ENCODE results near the gene FCN3. TPM values are rescaled to one million over a fixed set of nuclear protein-coding genes. Genes with fewer than 3 reads are reported as not detected.

Gene FCN3
- total RNA-seq, 4 donors from 2014 or later: 2.9 to 16.6 (median 10.5) TPM

- peaks cover 37 to 50% (median 42%) of the 10 kb centered on the region in 4 donors for H3K4me1 ChIP-seq
- no peak for DNase-seq (ENCODE audit: extremely low spot score)
- H3K9me3 ChIP-seq: no peaks in the 10 kb centered on the region
- TF ChIP-seq POLR2A (IDR thresholded peaks at IDR 0.05; ENCODE audit: low read depth) (no peak), CTCF (IDR thresholded peaks at IDR 0.05) (no peak), POLR2AphosphoS5 (IDR thresholded peaks at IDR 0.05) (no peak), EP300 (IDR thresholded peaks at IDR 0.05) (no peak)
- H3K4me3 ChIP-seq: no peak overlapping the region
- WGBS: 100% methylated on average over 1 of the region's 1 CpG
- H3K36me3 ChIP-seq: peaks cover 73 to 99% (median 82%) of the 10 kb centered on the region in 4 donors
- peak overlapping the region in 2 of 4 donors; percentile 14 to 16 for H3K27ac ChIP-seq (replicated peaks in 1 of 4)
- H3K27me3 ChIP-seq: no peaks in the 10 kb centered on the region
- intact Hi-C loops (cut with DNase I): no loop called here
Observed at GRCh38 chr1:27414091-27414490, 39.5 kb upstream of the FCN3 start.

GRCh38 chr1:27413004-27413403 lies 38.4 kb upstream of the FCN3 start:
- intact Hi-C loops (cut with DNase I): no loop called here
- Histone ChIP-seq H3K4me1 (peaks cover 26 to 40% (median 31%) of the 10 kb centered on the region in 4 donors), H3K36me3 (peaks cover 76 to 100% (median 92%) of the 10 kb centered on the region in 4 donors), H3K27ac (replicated peaks in 1 of 4) (no peak overlapping the region), H3K9me3 (no peaks in the 10 kb centered on the region), H3K4me3 (no peak overlapping the region), H3K27me3 (no peaks in the 10 kb centered on the region)
- DNase-seq (ENCODE audit: extremely low spot score): no peak
- WGBS: 89% methylated on average over 3 of the region's 4 CpGs
- no peak for TF ChIP-seq EP300 (IDR thresholded peaks at IDR 0.05)
- TF ChIP-seq CTCF (IDR thresholded peaks at IDR 0.05): no peak
- TF ChIP-seq POLR2A (IDR thresholded peaks at IDR 0.05; ENCODE audit: low read depth): no peak
- TF ChIP-seq POLR2AphosphoS5 (IDR thresholded peaks at IDR 0.05): no peak

- no peak for TF ChIP-seq EP300 (IDR thresholded peaks at IDR 0.05)
- TF ChIP-seq POLR2AphosphoS5 (IDR thresholded peaks at IDR 0.05): no peak
- no peak for TF ChIP-seq CTCF (IDR thresholded peaks at IDR 0.05)
- TF ChIP-seq POLR2A (IDR thresholded peaks at IDR 0.05; ENCODE audit: low read depth): no peak
- peaks cover 21 to 35% (median 26%) of the 10 kb centered on the region in 4 donors for H3K4me1 ChIP-seq
- H3K36me3 ChIP-seq: peaks cover 81 to 100% (median 95%) of the 10 kb centered on the region in 4 donors
- intact Hi-C loops (cut with DNase I): no loop called here
- no peak for DNase-seq (ENCODE audit: extremely low spot score)
- no peak overlapping the region for H3K4me3 ChIP-seq
- 88% methylated on average over 4 of the region's 4 CpGs for WGBS
- no peaks in the 10 kb centered on the region for H3K27me3 ChIP-seq
- H3K27ac ChIP-seq (replicated peaks in 1 of 4): no peak overlapping the region
- H3K9me3 ChIP-seq: no peaks in the 10 kb centered on the region
Observed at GRCh38 chr1:27412502-27412901, 37.9 kb upstream of the FCN3 start.

GRCh38 chr1:27410709-27411108 lies 36.1 kb upstream of the FCN3 start:
- no peaks in the 10 kb centered on the region for H3K27me3 ChIP-seq
- no peak for DNase-seq (ENCODE audit: extremely low spot score)
- intact Hi-C loops (cut with DNase I): no loop called here
- H3K4me1 ChIP-seq: peaks cover 18 to 35% (median 25%) of the 10 kb centered on the region in 4 donors
- H3K9me3 ChIP-seq: no peaks in the 10 kb centered on the region
- H3K4me3 ChIP-seq: no peak overlapping the region
- H3K36me3 ChIP-seq: peaks cover 72 to 99% (median 96%) of the 10 kb centered on the region in 4 donors
- no peak overlapping the region for H3K27ac ChIP-seq (replicated peaks in 1 of 4)
- no peak for TF ChIP-seq POLR2A (IDR thresholded peaks at IDR 0.05; ENCODE audit: low read depth)
- no peak for TF ChIP-seq EP300 (IDR thresholded peaks at IDR 0.05)
- no peak for TF ChIP-seq CTCF (IDR thresholded peaks at IDR 0.05)
- TF ChIP-seq POLR2AphosphoS5 (IDR thresholded peaks at IDR 0.05): no peak
- 85% methylated on average over 2 of the region's 2 CpGs for whole genome bisulfite sequencing

- WGBS: 95% methylated on average over 11 of the region's 11 CpGs
- intact Hi-C loops (cut with DNase I): no loop called here
- TF ChIP-seq EP300 (IDR thresholded peaks at IDR 0.05) (no peak), POLR2AphosphoS5 (IDR thresholded peaks at IDR 0.05) (no peak), CTCF (IDR thresholded peaks at IDR 0.05) (no peak), POLR2A (IDR thresholded peaks at IDR 0.05; ENCODE audit: low read depth) (no peak)
- Histone ChIP-seq H3K9me3 (no peaks in the 10 kb centered on the region), H3K4me1 (peaks cover 29 to 45% (median 35%) of the 10 kb centered on the region in 4 donors), H3K4me3 (no peak overlapping the region), H3K27me3 (no peaks in the 10 kb centered on the region), H3K27ac (replicated peaks in 1 of 4) (no peak overlapping the region), H3K36me3 (peaks cover 63 to 89% (median 86%) of the 10 kb centered on the region in 4 donors)
- no peak for DNase-seq (ENCODE audit: extremely low spot score)
Observed at GRCh38 chr1:27409669-27410068, 35.0 kb upstream of the FCN3 start.
